Putamen (tissue), 1 donor: ENCODE results near the gene DCLK3.

Experiments
- DNase-seq: peaks from one replicate; pipeline ENCODE4 v3.0.0-alpha.2; 2016; ENCODE audit warnings: low spot score

DCLK3 gene

DNA sequence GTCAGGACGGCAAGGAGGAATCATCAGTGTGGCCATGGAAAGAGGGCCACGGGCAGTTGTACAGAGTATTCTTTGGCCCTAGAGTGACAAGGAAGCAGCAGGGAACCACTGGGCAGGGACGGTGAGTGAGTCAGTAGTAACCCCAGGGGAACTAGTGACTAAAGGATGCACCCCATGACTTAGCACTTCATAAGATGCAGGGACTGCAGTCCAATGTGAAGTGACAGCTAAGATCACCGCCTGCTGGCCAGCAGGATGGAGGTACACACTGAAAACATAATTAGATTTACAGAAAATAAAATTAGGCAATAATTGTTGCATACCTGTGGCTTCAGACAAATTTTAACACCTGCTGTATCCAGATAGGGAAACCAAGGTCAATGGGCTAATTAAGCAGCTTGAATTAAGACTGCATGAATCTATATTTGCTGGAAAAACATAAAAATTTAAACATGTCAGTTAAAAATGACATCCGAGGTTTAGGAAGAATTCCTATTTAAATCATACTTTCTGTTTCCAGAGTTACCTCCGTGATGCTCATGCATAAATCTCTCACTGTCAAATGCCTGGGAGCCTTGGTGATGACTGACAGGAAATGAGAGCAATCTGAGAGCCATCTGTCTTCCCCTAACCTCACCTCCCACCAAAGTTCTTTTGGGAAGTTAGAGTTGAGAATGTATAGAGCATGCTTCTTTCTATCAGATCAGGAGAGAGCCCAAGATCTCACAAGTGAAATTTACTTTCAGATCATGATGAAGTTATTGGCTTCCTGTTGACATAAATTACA lies 56.5 kb downstream of the DCLK3 start:
- DNase-seq, result no peak

DNA sequence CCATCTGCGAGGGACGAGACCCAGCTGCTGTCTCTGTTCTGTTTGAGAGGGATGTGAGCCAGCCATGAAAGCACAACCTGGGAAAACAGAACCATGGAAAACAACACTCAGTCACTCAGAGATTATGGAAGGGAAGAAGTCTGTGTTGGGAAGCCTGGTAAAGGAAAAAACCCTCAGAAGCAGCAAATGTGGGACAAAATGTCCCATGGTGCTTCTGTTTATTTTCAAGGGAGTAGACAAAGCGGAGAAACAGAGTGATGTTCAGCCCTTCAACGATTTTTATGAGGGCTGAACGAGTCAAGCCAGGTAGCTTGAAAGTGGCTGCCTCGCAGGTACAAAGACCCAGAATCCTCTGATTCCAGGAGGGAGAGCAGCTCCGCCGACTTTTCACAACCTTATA lies 59.3 kb downstream of the DCLK3 start:
- DNase-seq, result no peak

DNA sequence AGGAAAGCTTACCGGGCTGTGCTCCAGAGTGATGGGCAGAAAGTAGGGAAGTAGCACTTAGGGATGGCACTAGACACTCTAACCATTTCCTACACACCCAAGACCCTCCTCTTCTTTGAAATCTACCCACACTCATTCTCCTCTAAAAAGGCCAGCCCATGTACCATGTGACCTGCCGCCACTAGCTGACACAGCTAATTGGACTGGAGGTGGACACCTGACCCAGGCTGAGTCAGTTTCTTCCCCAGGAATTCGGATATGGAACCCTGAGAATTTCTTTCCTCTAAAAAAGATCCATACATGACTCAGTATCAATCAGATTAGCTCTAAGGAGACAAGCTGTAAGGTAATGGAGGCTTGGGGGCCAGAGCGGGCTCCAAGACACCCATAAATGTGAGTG lies 60.1 kb downstream of the DCLK3 start:
- DNase-seq, result no peak

DNA sequence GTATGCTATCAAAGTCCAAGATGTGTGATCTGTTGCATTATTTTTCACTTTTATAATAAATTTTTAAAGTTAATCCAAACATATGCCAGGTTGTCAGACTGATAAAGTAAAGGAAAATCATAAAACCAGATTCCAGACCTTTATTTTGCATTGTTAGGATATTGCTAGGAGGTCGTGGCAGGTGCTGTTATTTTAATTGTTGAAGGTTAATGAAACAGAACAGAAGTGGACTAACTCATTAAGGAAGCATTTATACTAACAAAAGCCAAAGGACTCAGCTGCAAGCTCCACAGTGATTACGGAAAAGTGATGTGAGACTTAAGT lies 63.1 kb downstream of the DCLK3 start:
- no peak for DNase-seq

DNA sequence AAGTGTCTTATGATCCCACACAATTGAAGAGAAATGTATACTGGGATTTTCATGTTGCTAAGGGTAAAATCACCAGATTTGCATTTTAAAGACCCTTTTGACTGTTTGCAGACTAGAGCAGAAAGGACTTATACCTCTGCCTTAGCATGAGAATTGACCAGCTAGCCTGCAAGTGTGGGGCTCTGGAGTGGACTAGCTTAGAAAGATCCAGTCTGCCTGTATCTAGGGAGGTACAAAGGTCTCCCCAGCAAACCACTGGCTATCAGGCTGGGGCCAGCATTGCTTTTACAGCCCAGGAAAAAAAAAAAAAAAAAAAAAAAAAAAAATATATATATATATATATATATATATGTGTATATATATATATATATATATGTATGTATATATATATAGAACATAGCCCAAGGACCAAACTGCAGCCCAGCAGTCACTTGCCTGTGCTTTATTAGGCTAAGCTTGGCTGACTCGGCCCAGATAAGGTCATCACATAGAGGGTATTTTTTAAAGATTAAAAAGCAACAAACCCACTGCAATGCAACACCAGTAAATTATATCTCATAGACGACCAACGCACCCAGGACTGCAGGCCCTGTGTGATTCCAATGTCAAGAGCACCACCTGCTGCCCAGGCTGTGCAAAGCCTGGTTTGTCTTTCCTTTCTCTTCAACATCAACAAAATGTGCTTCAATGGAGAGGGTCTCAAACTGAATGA lies 63.7 kb downstream of the DCLK3 start:
- peak; percentile 42 for DNase-seq

DNA sequence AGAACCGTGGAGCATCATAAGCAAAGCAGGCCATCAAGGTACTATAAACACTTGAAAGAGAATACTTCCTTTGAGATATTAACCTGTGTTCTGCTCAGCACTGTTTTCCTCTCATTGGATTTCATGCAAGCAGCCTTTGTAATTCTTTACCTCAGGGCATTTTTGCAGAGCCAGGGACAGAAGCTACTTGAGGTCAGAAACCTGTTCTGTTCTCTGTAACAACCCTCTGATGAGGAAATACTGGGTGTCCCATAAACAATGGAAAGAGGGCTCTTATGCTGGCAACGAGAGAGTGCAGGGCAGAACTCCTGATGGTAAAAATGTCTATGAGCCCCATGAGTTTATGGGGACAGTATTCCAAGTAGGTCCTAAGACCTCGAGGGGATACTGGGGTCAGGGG lies 66.0 kb downstream of the DCLK3 start:
- no peak for DNase-seq

DNA sequence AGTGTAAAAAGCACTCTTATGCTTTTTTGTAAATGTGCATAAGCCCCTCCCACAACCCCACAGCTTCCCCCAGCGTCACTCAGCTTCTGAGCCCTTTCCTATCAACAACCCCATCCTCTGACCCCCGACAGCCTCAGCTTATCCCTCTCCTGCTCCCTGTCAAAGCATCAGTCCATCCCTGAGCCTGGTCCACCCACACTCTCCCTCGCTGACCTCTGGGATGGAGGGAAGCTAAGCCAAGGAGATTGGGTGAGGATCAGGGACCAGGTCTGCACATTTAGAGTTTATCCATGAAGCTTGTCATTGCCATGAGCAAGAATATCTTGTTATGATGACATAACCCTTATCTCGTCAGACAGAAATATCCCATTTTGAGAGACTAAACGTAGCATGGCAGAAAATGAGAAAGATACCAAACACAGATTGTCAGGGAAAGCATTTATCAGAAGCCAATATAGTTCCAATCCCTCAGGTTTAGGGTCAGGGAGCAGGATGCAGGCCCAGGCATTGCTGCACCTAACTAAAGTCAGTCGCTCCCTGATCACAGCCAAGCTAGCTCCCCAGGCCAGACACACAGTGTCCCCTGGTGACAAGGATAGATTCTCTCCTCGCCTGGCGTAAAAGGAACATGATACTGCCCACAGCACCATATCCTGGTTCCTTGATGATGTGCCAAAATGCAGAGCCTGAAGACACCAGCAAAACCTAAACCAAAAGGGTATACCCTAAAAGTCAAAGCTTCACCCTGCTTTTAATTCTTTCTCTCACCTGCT lies 66.9 kb downstream of the DCLK3 start:
- DNase-seq, result no peak

DNA sequence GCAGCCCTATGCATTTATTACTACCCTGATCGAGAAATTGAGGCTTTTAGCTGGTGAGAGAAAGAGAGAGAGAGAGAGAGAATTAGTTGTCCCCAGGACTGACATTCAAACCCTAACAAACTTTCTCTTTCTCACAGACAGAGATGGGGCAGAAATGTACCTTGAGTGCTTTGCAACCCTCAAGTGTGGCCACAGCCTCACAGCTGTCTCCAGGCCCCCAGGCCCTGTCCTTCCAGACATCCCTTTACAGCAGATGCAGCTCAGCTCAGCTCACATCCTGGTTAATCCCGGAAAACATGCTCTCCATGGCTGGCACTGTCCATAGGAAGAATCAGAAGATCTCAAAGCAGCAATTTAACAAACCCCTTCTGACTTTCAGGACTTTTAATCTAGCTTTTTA lies 67.6 kb downstream of the DCLK3 start:
- no peak for DNase-seq

DNA sequence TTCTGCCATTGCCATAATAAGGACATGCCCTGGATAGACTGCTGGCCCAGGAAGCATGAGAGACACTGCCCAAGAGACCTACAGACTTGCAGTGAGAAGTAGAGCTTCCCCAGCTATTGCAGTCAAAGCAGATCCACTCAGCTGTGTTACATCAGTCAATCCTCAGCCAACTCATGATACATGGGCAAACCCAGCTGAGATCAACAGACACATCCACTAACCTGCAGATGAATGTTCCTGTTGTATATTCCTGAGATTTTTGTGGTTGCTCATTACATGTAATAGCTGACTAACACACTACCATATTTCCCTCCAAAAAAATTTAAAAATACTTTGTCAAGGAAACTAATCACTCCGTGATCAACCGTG lies 68.6 kb downstream of the DCLK3 start:
- DNase-seq, result no peak

DNA sequence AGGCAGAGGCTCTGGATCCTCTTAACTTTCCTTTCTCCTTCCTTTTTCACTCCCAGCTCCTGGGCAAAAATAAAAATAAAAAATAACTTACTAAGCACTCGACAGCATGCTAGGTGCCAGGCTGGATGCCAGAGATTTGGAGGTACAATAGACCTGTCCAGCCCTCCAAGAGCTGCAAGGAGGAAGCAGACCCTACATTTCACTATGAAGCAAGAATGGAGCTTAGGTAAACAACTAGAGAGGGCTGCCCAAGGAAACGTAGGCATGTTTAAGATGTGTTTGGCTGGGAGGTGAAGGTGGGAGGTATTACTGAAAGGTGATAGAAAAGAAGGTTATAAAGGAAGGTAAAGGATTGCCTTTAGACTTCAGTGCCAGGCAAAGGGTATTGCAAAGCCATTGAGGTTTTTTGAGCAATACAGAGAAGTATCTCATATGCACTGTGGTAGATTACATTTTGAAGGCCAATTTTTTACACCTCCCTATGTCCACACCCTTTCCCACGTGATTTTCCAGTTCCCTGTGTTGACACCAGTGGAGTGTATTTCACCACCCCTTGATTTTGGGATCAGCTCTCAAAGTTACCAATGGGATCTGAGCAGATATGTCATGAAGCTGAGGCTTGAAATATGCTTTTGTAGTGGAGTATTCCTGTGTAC lies 69.1 kb downstream of the DCLK3 start:
- DNase-seq, result no peak

DNA sequence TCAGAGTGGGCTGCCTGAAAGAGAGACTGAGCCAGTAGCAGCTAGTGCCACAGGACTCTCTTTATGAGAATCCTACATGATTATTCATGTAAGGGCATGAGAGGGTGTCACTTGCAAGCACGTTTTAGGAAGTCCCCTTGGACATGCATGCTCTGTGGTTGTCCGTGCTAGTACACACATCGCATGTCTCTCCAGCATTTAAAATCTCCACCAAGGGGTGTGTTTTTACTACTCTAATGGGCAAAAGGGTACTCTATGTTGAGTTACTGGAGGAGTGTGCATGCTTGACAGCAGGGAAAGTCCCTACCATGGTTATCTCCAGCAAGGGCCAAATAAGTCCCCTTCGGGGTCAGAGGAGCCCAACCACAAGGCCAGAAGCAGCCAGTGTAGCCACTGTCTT lies 70.7 kb downstream of the DCLK3 start:
- no peak for DNase-seq

DNA sequence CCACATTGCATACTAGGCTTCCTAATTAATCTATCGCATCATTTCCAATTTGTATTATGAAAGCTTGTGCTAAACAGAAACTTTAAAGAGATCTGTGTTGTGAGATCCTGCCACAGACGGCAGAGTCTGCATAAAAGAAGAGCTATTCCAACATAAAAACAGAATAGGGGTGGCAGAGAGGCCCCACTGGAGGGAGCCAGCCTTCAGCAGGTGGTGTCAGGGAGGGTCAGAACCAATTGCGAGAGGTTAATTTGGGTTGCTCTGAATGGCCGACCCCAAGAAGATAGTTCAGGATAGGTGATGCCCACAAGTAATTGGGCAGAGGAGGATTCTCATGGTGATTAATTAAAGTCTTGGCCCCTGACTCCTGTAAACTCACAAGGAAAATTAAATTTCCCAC lies 74.8 kb downstream of the DCLK3 start:
- no peak for DNase-seq

DNA sequence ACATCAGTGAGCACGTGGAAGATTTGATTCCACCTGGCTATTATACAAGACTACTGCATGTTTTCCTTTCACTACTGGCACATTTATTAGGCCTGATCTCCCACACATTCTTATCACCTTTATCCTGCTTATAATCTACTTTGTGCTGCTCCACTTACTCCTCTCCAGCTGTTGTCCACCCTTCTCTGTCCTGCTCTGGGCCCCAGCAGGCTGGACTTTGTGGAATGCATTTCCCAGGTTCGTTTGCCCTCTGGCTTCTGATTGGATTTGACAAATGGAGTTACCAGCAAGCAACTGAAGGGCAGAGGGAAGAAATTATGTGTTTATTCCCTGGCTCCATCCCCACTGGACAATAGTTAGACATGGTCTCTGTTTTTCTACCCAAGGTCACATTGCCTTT lies 75.5 kb downstream of the DCLK3 start:
- DNase-seq, result no peak

DNA sequence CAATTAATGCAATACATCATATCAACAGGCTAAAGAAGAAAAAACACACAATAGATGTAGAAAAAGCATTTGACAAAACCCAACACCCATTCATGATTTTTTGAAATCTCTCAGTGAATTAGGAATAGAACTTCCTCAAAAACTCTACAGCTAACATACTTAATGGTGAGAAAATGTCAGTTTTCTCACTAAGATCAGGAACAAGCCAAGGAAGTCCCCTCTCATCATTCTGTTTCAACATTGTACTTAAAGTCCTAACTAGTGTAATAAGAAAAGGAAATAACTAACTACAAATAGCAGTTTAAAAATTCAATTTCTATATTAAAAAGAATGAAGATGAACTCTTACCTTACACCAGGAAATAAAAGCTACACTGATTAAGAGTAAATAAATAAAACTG lies 77.8 kb downstream of the DCLK3 start:
- DNase-seq, result no peak

DNA sequence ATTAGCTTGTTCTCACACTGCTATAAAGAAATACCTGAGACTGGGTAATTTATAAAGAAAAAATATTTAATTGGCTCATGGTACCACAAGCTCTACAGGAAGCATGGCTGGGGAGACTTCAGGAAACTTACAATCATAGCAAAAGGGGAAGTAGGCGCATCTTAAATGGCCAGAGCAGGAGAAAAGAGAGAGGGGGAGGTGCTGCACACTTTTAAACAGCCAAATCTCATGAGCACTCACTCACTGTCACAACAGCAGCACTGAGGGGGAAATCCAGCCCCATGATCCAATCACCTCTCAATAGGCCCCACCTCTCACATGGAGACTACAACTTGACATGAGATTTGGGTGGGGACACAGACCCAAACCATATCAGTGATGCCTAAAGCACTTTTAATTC lies 82.5 kb downstream of the DCLK3 start:
- DNase-seq, result no peak

DNA sequence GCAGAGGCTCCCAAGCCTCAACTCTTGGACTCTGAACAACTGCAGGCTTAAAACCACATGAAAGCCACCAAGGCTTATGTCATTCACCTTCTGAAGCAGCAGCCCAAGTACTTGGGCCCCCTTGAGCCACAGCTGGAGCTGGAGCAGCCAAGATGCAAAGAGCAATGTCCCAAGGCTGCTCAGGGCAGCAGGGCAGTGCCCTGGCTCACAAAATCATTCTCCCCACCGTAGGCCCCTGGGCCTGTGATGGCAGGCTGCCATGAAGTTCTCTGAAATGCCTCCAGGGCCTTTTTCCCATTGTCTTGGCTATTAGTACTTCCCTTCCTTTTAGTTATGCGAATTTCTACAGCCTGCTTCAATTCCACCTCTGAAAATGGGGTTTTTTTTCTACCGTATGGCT lies 83.4 kb downstream of the DCLK3 start:
- no peak for DNase-seq

DNA sequence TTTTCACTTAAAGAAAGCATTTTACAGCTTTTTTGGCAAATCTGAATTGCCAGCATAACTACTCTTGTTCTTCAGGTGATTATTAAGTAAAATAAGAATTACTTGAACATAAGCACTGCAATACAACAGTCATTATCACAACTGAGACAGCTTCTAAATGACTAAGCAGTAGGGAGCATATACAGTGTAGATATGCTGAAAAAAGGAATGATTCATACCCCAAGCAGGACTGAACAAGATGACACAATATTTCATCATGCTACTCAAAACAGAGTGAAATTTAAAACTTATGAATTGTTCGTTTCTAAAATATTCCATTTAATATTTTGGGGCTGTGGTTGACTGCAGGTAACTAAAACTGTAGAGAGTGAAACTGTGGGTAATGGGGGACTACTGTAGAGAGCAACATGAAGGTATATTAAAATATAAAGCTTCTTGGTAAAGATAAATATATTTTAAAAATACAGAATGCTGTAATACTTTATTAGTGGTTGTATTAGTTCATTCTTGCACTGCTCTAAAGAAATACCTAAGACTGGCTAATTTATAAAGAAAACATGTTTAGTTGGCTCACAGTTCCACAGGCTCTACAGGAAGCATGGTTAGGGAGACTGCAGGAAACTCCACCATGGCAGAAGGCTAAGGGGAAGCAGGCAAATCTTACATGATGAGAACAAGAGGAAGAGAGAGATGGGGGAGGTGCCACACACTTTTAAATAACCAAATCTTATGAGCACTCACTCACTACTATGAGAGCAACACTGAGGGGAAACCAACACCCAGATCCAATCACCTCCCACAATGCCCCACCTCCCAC lies 84.8 kb downstream of the DCLK3 start:
- DNase-seq, result no peak

DNA sequence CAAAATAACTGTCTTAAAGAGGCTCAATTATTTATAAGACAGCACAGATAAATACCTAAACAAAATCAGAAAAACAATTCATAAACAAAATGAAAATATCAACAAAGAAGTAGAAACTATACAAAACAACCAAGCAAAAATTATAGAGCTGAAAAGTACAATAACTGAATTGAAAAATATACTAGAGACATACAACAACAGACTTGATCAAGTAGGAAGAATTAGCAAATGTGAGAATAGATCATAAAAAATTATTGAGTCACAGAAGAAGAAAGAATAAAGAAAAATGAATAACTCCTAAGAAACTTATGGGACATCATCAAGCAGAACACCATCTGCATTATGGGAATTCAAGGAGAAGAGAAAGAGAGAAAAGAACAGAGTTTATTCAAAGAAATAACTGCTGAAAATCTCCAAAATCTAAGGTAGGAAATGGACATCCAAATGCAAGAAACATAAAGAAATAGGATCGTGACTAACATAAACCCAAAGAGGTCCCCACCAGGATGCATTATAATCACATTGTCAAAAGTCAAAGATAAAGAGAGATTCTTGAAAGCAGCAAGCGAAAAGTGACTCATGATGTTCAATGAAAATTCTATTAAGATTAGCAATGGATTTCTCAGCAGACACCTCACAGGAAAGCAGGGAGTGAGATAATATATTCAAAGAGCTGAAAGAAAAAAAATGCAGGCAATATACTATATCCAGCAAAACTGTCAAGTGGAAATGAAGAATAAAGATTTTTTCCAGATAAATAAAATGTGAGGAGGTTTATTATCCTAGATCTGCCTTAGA lies 85.9 kb downstream of the DCLK3 start:
- DNase-seq, result no peak

DNA sequence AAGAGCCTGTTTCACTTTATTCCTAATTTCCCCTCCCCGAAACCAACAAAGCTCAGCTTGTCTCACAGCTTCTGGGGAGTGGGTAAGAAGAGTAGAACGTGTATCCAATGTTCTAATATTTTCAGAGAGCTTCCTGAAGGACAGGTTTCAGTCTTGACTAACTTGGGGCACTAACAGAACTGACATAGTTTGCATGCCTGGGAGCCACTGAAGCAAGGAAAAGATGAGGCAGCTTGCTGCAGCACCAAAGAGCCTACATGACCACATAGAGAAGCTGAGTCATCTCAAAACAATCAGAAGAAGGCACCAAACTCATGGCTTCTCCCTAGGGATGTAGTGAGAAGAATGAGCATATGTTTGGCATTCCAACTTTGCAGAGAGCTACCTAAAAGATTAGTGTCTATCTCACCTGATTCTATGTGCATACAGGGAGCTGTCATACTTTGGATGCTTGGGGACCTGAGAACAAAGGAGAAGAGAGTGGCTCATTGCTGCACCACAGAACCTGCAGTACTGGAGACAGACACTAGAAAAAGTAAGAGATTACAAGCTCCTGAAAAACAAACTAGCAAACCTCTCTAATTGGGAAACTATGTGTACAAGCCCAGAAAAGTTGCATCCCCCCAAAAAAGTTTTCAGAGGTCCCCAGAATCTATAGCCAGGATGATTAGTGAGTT lies 86.9 kb downstream of the DCLK3 start:
- DNase-seq, result no peak

DNA sequence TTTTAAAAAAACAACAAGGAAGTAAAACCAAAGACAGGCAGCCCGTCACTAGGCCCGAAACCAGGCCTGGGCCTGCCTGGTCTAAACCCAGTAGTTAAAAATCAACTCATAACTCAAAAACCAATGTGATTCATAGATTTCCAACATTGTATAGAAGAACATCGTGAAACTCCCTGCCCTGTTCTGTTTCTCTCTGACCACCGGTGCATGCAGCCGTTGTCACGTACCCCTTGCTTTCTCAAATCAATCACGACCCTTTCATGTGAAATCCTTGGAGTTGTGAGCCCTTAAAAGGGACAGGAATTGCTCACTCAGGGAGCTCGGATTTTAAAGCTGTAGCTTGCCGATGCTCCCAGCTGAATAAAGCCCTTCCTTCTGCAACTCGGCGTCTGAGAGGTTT lies 89.5 kb downstream of the DCLK3 start:
- no peak for DNase-seq
